Right lobe of liver (tissue), 4 donors: ENCODE data around the gene XPO1.

Experiments
- CTCF ChIP-seq, 4 donors: fragments of 200-600 bp in 3 of 4; fragments of 450-650 bp in 1 of 4; IDR thresholded peaks; one replicate each; pipeline versions ENCODE4 v1.5.1 to v1.8.0; 2016 to 2022; ENCODE audit warnings: antibody characterized with exemption in 4 of 4, mild to moderate bottlenecking in 2 of 4
- POLR2A ChIP-seq: fragments of 450-650 bp; IDR thresholded peaks from one replicate; pipeline ENCODE4 v1.6.1; 2017; ENCODE audit warnings: antibody characterized with exemption, mild to moderate bottlenecking
- donor health status: DM: no; HTN: no; CAD: no.
- donor health status: DM: no; HTN: no; CAD: no.
- donor health status: DM: no; HTN: yes; CAD: no.

GRCh38 chr2:61433606-61434005 lies 104.5 kb downstream of the XPO1 start:
- TF ChIP-seq CTCF (IDR thresholded peaks at IDR 0.05) (no peak), POLR2A (no peak)
